ENCODE data around the gene CLRN3. TPM values are rescaled to one million over a fixed set of nuclear protein-coding genes. Genes with fewer than 3 reads are reported as not detected.

The CLRN3 gene
- total and polyA plus RNA-seq, 2 experiments from 2014 or later: not detected

GRCh38 chr10:127920306-127921074 is 27.7 kb upstream of the CLRN3 start:
- ATAC-seq: no peak
- H3K27ac Mint-ChIP-seq: no peak overlapping the region

More at GRCh38 chr10:127920306-127921074, 27.7 kb upstream of the CLRN3 start:
- H3K9me2 ChIP-seq (ENCODE audit: insufficient read depth): no peaks in the 10 kb centered on the region
- Mint-ChIP-seq H3K9me3 (no peaks in the 10 kb centered on the region; the same call in 2 of the 3 replicates), H3K4me1 (peaks cover 4% of the 10 kb centered on the region; the same call in 2 of the 3 replicates), H3K4me3 (no peak overlapping the region), H3K27me3 (ENCODE audit: insufficient read depth, low read depth, poor library complexity) (no peaks in the 10 kb centered on the region), H3K36me3 (ENCODE audit: low read depth) (no peaks in the 10 kb centered on the region)
- no peaks in the 10 kb centered on the region for H3K4me1 ChIP-seq (ENCODE audit: insufficient read depth)
- no peaks in the 10 kb centered on the region for H3K79me2 ChIP-seq (replicated peaks; ENCODE audit: insufficient read depth)
- no peak overlapping the region for H3K27ac ChIP-seq (ENCODE audit: low read depth)
- TF ChIP-seq ZNF331 (CRISPR knock-in tag; IDR thresholded peaks at IDR 0.05; ENCODE audit: low read depth) (no peak), CREB1 (CRISPR knock-in tag; IDR thresholded peaks at IDR 0.05; ENCODE audit: low read depth) (no peak), EZH2 (IDR thresholded peaks at IDR 0.05; ENCODE audit: low read depth, unreplicated experiment) (no peak), JUNB (IDR thresholded peaks at IDR 0.05; ENCODE audit: unreplicated experiment) (no peak), POLR2AphosphoS5 (IDR thresholded peaks at IDR 0.05; ENCODE audit: low read depth) (no peak), STAT1 (IDR thresholded peaks at IDR 0.05; ENCODE audit: unreplicated experiment) (no peak), REST (IDR thresholded peaks at IDR 0.05; ENCODE audit: unreplicated experiment) (no peak), ETS1 (IDR thresholded peaks at IDR 0.05) (no peak), ZNF462 (CRISPR knock-in tag; IDR thresholded peaks at IDR 0.05) (no peak), ZNF114 (CRISPR knock-in tag; IDR thresholded peaks at IDR 0.05) (no peak), NANOG (IDR thresholded peaks at IDR 0.05; ENCODE audit: borderline replicate concordance) (no peak), CTCF (conservative IDR thresholded peaks at IDR 0.05; ENCODE audit: low read depth in 2 of 2) (no peak), EZH2phosphoT487 (IDR thresholded peaks at IDR 0.05; ENCODE audit: unreplicated experiment) (no peak)
- no peak overlapping the region for H3K4me3 ChIP-seq
- no peak overlapping the region for H3K4me2 ChIP-seq
- H3K27me3 ChIP-seq (ENCODE audit: insufficient read depth): no peaks in the 10 kb centered on the region
- no peak overlapping the region for H2AFZ ChIP-seq
- no peak for DNase-seq (ENCODE audit: low spot score)
- H3F3A ChIP-seq (replicated peaks; ENCODE audit: low read depth): no peaks in the 10 kb centered on the region
- no peaks in the 10 kb centered on the region for H4K20me1 ChIP-seq (replicated peaks; ENCODE audit: insufficient read depth)
- H3K36me3 ChIP-seq (ENCODE audit: insufficient read depth): no peaks in the 10 kb centered on the region

Measured in GM23338 (cell line).